Frontal cortex (tissue), 4 donors: ENCODE data around the gene PHYHIPL. TPM values are rescaled to one million over a fixed set of nuclear protein-coding genes. Genes with fewer than 3 reads are reported as not detected.

ENCODE experiments used
- DNase-seq, 2 donors: peaks; one replicate each; pipeline ENCODE4 v3.0.0; 2012; ENCODE audit warnings: low spot score in 2 of 2
- FAIRE-seq: peaks from 2 replicates; lab custom pipeline; 2012; peaks lifted over from hg19 to GRCh38; lab: Jason Lieb, UNC
- total RNA-seq: library from RNA; depleted of rRNA; stranded (reverse); fragments of >200 nt; gene quantifications from one replicate; pipeline ENCODE4 v1.2.3, GENCODE V29; 2014
- donor health status: control.
- donor health status: control.
- donor health status: control.

PHYHIPL gene
- total RNA-seq, result 17.1 TPM

DNA sequence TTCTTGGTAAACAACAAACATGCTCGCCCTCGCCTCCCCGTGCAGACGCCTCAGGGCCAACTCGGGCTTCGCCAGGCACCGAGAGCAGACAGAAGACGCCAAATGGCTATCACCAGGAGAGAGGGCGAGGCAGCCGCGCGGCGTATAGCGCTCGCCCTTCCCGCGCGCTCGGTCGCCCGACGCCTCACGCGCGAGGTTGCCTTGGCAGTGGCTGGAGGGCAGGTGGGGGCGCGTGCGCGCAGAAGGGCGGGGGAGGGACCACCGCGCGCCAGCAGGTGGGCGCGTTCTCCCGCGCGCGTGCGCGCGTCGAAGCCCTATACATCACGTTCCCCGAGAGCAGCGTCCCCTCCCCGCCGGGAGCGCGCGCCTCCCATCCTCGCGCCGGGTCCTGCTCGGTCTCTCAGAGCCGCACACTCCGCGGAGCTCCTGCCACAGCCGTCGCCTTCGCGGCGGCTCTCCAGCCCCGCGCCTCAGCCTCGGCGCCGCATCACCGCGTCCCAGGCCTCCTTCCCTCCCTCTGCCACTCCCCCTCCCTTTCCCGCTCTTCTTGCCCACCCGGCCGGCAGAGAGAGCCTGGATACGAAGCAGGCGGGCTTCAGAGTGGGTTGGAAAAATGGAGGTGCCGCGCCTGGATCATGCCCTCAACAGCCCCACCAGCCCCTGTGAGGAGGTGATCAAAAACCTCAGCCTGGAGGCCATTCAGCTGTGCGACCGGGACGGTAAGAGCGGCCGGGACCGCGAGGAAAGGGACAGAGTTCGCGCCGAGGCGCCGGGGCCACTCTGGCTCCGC lies at the start of gene PHYHIPL:
TSS of gene PHYHIPL (plus strand) at position 403 of the 790 bp plus-strand sequence. CDS start at position 614, 211 bp downstream.
- DNase-seq (peak; percentile 57 to 76), FAIRE-seq (no peak)

- FAIRE-seq (no peak), DNase-seq (no peak)
Observed at GRCh38 chr10:59126991-59127390, 49.5 kb upstream of the PHYHIPL start.

- DNase-seq, result no peak
- FAIRE-seq, result no peak
Observed at GRCh38 chr10:59127991-59128390, 48.5 kb upstream of the PHYHIPL start.

- DNase-seq (no peak), FAIRE-seq (no peak)
Observed at GRCh38 chr10:59129867-59130266, 46.6 kb upstream of the PHYHIPL start.

GRCh38 chr10:59131666-59132065 lies 44.8 kb upstream of the PHYHIPL start:
- DNase-seq, result no peak
- FAIRE-seq, result no peak

DNA sequence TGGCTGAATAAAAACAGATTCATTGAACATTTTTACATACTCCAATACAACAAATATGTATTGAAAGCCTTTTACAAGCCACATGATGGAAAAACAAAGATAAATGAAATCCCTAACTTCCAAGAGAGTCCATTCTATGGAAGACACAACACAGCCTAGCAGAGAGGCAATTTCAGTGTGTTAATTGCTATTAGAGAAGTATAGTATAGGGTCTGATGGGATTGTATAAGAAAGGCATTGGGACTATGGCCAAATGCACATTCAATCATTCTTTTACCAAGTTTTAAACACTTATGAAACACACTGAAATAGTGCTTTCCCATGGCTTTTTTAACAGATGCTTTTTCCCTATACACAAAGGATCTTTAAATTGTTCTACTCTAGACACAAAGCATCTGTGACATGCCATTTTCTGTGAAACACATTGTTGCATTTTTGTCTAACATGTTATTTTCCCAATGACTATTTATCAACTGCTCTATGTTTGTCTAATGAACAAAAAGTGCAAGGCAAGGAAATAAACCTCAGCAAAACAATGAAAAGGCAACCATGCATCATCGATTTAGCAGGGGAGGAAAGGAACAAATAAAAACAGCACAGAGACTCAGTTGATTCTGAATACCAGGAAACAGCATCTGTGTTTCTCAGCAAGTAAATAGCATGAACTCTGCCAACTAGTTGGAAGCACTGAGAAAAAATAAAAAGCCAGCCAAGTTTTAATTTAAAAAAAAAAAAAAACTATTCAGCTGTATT lies 42.4 kb upstream of the PHYHIPL start:
- FAIRE-seq (no peak), DNase-seq (peak in 1 of 2 donors; percentile 12)

DNA sequence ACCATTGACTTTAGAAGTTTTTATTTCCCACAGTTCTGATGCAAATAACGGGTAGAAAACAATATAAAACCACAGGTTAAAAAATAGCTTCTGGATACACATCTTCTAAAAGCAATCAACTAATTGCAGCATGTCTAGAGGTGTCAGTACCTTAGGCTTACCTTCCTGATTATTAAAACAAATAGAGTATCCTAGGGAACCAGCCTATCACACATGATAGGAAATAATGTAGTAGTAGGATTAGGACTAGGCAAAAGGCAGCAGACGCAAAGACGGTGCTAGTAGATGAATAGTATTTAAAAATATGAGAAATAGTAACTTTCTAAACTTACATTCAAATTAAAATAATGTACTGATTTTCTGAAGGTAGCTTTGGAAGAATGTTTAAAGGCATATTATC lies 41.7 kb upstream of the PHYHIPL start:
- DNase-seq (no peak), FAIRE-seq (no peak)

DNA sequence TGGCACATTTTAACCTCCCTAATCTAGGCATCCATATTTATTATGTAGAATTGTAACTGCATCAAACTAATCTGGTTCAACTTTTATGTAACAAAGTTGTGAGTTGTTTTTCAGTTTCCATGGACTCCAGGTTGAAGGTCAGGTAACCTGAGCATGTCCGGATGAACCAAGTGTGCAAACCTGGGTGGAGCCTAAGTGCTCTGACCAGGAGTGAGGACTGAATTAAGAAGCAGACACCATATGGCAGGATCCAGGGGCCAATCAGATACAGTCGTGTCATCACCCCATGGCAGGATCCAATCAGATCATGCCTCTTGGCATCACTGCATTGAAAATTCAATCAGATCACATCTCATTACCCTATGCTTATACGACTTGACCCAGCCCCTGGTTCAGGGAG lies 41.2 kb upstream of the PHYHIPL start:
- DNase-seq (no peak), FAIRE-seq (no peak)

- DNase-seq (no peak), FAIRE-seq (no peak)
Observed at GRCh38 chr10:59138052-59138451, 38.4 kb upstream of the PHYHIPL start.

DNA sequence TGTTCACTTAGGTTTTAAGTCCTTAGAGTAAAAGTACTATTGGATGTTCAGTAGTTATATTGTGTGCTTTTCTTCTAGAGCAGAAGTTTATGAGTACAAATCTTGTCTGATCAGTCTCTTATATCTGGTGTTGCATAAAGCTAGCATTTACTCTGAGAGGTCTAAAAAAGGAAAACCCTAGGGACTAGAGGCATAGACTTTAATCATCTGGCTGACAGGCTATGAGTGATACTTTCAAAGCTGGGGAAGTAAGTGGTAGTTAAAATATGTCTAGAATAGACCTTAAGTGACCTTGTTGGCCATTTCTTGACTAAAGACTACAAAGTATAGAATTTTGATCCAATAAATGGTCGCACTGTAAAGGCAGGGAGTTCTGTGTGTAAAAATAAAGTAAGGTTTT lies 32.9 kb upstream of the PHYHIPL start:
- FAIRE-seq (no peak), DNase-seq (no peak)

DNA sequence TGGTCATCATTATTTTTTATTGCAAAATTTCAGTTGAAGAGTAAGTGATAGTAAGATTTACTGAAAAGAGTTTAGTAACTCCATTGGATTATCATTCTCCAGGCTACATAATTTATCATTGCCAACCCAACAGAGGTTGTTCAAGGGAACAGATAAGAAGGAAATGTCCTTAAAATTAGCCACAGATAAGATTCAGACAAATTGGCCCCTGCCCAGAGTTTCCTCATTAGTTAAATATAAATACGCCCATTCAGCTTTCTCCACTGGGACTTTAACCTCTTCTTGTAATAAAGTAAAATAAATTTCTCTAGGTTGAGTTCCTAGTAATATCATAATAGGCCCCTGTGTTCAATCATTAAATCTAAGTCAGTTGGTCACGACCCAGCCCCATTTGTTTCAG lies 27.7 kb upstream of the PHYHIPL start:
- DNase-seq (no peak), FAIRE-seq (no peak)

- FAIRE-seq (no peak), DNase-seq (no peak)
Observed at GRCh38 chr10:59155556-59155955, 20.9 kb upstream of the PHYHIPL start.

- peak; percentile 44 for FAIRE-seq
- no peak for DNase-seq
Observed at GRCh38 chr10:59167512-59167911, 8.9 kb upstream of the PHYHIPL start.

DNA sequence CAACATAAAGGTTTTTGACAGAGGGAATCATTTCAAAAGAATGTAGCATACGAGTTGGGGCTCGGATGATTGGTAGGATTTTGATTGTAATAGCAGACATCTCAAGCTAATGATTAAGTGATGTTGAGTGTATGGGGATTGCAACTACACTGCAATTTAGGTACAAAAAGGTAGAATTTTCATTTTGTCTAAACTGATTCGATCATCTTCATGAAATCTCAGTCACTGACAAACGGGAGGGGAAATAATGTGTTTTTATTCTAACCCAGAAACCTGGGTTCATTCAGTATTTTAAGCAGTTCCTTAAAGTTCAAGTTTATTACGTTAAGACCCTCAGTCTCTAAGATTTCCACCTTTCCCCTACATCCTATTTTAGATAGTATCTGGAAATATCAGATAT lies 3.9 kb upstream of the PHYHIPL start:
- DNase-seq (no peak), FAIRE-seq (no peak)

- DNase-seq, result no peak
- FAIRE-seq, result no peak
Observed at GRCh38 chr10:59173414-59173813, 3.0 kb upstream of the PHYHIPL start.

DNA sequence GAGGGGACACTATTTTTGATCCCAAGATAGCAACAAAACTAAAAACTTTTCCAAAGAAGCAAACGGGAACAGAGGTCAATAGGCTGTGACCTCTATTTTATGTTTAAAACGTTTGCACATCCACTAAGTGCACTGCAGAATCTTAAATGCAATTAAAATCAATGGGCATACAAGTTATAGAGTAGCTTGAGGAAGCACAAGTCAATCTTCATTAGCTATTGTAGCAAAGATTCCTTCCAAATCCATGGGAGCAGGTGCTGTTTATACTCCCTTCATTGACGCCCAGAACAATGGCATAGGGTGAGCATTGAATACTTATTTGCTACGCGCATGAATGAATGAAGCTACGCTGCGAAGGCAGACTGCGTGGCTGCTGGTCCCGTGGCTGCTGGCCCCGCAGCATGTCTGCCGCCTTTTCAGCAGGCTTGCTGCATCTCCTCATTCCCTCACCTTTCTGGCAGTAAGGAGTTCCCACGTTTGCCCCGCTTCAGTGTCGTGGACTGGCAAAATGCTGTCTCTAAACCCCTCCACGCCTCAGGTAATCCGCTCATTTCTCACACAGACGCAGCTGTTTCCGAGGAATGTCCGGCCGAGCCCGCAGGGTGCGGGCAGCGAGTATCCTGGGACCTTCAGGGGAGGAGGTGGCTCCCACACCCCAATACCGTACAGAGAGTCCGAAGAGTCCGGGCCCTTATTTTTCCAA lies 754 bp upstream of the PHYHIPL start:
- DNase-seq, result peak; percentile 19 to 40

DNA sequence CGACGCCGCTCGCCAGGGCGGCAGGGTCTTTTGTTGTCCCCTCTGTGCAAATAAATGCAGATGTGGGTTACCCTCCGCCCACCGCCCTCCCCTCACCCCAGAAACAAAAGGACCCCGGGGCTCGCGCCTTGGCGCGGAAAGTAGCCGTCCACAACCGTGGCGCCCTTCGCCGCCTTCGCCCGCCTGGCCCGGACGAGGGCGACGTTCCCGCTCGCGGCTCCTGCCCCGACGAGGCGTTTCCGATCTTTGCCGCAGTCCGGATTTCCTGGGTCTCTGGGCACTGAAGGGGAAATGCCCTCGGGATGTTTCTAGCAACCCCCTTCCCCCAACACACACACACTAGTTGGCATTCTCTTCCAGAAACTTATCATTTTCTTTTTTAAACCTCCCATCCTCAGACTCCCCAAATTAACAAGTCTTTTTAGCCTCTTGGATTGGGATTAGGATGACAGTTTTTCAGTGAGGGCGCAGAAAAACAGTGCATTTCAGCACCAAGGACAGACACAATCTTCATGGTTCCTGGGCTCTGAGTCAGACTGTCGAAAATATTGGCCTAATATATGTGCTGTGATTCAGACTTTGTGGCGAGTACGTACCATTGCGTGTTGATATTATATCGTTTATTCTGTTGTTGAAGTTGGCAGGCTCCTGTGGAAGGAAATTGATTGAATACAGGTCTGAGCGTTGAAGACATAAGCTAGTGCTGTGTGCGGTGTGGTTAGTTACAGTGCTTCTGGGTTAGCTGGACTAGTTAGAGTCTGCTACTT lies 771 bp downstream of the PHYHIPL start:
- peak; percentile 33 to 66 for DNase-seq
- no peak for FAIRE-seq

More for the DNA sequence above, 754 bp upstream of the PHYHIPL start:
- FAIRE-seq, result no peak

DNA sequence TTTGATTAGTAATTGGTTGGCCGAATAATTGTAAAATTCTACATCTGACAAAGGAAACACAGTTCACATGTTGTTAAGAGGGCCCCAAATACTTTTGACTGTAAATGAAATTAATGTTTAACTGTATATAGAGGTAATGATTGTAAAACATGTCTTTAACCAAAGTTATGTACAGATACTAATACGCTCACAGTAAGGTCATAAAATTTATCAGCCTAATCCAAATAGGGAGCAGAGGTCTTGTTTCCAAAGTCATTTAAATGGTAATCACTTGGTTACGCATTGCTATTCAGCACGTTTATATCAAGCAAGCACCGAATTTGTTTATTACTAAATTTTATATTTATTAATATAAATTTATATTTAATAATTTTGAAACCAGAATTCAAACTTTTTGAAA lies 1.4 kb downstream of the PHYHIPL start:
- FAIRE-seq (peak; percentile 44), DNase-seq (no peak)

DNA sequence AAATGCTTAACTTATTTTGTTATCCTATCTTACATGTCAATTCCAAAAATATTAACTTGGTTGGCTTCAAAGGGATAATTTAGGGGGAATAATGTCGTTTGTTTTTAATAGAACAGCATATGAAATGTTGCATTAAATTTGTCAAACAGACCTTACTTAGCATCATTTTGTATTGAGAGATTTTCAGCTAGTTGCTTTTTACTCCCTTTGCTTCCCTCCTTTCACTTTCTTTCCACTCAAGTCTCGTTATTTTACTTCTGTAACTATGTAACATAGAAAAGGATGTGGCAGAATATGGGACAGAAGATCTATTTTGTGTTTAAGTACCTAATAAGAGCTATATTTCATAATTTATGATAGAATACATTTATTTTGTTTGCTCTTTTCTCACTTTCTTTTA lies 2.6 kb downstream of the PHYHIPL start:
- DNase-seq (no peak), FAIRE-seq (no peak)

DNA sequence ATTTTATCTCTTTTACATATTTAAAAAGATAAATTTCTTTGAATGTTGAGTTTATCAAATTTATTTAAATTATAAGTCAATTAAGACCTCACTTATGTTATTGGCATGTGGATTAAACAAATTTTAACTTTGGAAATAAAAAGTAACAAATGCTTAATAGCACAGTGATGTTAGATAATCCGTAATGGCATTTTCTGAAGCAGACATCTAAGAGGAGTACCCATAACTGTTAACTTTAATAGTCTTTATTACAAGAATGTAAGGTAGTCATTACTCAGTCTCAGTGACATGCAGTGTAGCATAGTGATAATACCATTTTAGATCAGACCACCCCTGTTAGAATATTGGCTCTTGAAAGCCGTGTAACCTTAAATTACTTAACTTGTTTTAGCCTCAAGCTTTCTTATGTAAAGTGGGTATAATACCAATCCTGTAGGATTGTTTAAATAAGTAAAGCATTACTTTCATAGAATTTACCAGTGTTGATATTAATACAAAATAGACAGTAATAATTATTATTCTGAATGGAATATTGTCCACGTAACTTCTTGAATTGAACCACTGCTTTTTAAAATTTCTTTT lies 4.3 kb downstream of the PHYHIPL start:
- DNase-seq (no peak), FAIRE-seq (peak; percentile 53)
